ENCODE measurements around the gene ACTR2.

Gene ACTR2

DNA sequence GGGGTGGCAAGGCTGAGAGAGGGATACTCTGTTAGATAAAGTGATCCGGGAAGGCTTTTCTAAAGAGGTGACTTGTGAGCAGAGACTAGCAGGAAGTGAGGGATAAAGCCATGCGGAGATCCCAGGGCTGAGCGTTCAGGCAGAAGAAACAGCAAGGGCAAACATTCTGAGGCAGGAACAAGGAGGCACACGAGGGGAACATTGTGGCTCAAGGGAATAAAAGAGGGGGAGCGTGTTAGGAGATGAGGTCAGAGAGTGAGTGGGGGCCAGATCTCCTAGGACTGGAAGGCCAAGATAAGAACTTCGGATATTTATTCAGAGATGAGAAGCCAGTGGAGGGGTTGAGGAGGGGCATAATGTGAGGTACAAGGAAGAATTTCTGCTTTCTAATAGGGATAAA is 67.1 kb downstream of the ACTR2 start (continued):
- TF ChIP-seq ZNF548 (tag by site-specific recombination; IDR thresholded peaks at IDR 0.05) (no peak), ZSCAN16 (tag by site-specific recombination; IDR thresholded peaks at IDR 0.05) (no peak), ZNF501 (tag by site-specific recombination; IDR thresholded peaks at IDR 0.05) (no peak), ZNF791 (tag by site-specific recombination; IDR thresholded peaks at IDR 0.05) (0 out of 2 replicates have a peak, but pooled peaks have one; percentile 16), ZBTB48 (tag by site-specific recombination; IDR thresholded peaks at IDR 0.05) (no peak), ZNF544 (tag by site-specific recombination; IDR thresholded peaks at IDR 0.05) (no peak), ZNF600 (tag by site-specific recombination; IDR thresholded peaks at IDR 0.05) (no peak), YY1 (tag by site-specific recombination; IDR thresholded peaks at IDR 0.05) (no peak), ZFP41 (tag by site-specific recombination; IDR thresholded peaks at IDR 0.05; ENCODE audit: borderline replicate concordance) (no peak), ZNF558 (tag by site-specific recombination; IDR thresholded peaks at IDR 0.05) (no peak), ZEB2 (tag by site-specific recombination; IDR thresholded peaks at IDR 0.05) (no peak), BCL11B (tag by site-specific recombination; IDR thresholded peaks at IDR 0.05; ENCODE audit: low read depth) (no peak), ZBTB17 (tag by site-specific recombination; IDR thresholded peaks at IDR 0.05) (peak; percentile 21; the same call in 1 of the 2 replicates)
- TF ChIP-seq, protein P1, sequence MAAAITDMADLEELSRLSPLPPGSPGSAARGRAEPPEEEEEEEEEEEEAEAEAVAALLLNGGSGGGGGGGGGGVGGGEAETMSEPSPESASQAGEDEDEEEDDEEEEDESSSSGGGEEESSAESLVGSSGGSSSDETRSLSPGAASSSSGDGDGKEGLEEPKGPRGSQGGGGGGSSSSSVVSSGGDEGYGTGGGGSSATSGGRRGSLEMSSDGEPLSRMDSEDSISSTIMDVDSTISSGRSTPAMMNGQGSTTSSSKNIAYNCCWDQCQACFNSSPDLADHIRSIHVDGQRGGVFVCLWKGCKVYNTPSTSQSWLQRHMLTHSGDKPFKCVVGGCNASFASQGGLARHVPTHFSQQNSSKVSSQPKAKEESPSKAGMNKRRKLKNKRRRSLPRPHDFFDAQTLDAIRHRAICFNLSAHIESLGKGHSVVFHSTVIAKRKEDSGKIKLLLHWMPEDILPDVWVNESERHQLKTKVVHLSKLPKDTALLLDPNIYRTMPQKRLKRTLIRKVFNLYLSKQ (tag by site-specific recombination; IDR thresholded peaks at IDR 0.05; ENCODE audit: borderline replicate concordance): no peak
- TF ChIP-seq, protein P2, sequence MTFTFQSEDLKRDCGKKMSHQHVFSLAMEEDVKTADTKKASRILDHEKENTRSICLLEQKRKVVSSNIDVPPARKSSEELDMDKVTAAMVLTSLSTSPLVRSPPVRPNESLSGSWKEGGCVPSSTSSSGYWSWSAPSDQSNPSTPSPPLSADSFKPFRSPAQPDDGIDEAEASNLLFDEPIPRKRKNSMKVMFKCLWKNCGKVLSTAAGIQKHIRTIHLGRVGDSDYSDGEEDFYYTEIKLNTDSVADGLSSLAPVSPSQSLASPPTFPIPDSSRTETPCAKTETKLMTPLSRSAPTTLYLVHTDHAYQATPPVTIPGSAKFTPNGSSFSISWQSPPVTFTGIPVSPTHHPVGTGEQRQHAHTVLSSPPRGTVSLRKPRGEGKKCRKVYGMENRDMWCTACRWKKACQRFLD (tag by site-specific recombination; IDR thresholded peaks at IDR 0.05): no peak
- TF ChIP-seq, protein P3, sequence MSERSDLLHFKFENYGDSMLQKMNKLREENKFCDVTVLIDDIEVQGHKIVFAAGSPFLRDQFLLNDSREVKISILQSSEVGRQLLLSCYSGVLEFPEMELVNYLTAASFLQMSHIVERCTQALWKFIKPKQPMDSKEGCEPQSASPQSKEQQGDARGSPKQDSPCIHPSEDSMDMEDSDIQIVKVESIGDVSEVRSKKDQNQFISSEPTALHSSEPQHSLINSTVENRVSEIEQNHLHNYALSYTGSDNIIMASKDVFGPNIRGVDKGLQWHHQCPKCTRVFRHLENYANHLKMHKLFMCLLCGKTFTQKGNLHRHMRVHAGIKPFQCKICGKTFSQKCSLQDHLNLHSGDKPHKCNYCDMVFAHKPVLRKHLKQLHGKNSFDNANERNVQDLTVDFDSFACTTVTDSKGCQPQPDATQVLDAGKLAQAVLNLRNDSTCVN (tag by site-specific recombination; optimal IDR thresholded peaks at IDR 0.05): no peak

DNA sequence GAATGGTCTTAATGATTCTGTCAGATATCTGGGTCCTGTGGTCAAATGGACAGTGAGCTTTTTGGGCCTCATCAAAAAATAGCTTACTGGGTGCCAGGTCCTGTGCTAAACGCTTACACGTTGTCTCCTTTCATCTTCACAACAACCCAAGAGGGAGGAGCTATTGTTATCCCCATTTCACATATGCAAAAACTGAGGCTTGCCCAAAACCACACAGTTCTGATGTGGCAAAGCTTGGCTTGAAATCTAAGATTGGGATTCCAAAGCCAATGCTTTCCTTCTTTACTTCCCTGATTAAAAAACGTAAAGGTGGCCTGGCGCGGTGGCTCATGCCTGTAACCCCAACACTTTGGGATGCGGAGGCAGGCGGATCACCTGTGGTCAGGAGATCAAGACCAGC is 69.3 kb downstream of the ACTR2 start:
- Histone ChIP-seq H3K36me3 (ENCODE audit: control insufficient read depth in 2 of 2, insufficient read depth in 1 of 2, low read length in 2 of 2) (no peaks in the 10 kb centered on the region), H3K9me3 (ENCODE audit: control insufficient read depth, insufficient read depth, low read depth, low read length) (no peaks in the 10 kb centered on the region), H3K27ac (ENCODE audit: extremely low read depth, low read depth, low read length) (no peak overlapping the region), H3K4me1 (ENCODE audit: control insufficient read depth, insufficient read depth, low read length) (peaks cover 12% of the 10 kb centered on the region), H3K4me3 (ENCODE audit: low read depth, low read length) (no peak overlapping the region)
- no peak for TF ChIP-seq BCL11A (tag by site-specific recombination; IDR thresholded peaks at IDR 0.05; ENCODE audit: low read depth)
- TF ChIP-seq, protein P4, sequence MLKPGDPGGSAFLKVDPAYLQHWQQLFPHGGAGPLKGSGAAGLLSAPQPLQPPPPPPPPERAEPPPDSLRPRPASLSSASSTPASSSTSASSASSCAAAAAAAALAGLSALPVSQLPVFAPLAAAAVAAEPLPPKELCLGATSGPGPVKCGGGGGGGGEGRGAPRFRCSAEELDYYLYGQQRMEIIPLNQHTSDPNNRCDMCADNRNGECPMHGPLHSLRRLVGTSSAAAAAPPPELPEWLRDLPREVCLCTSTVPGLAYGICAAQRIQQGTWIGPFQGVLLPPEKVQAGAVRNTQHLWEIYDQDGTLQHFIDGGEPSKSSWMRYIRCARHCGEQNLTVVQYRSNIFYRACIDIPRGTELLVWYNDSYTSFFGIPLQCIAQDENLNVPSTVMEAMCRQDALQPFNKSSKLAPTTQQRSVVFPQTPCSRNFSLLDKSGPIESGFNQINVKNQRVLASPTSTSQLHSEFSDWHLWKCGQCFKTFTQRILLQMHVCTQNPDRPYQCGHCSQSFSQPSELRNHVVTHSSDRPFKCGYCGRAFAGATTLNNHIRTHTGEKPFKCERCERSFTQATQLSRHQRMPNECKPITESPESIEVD (tag by site-specific recombination; IDR thresholded peaks at IDR 0.05): no peak
- no peak for TF ChIP-seq ZNF211 (tag by site-specific recombination; IDR thresholded peaks at IDR 0.05; ENCODE audit: low read depth)
- no peak for TF ChIP-seq GLIS2 (tag by site-specific recombination; IDR thresholded peaks at IDR 0.05)
- TF ChIP-seq ZNF324 (tag by site-specific recombination; IDR thresholded peaks at IDR 0.05): no peak
- TF ChIP-seq, protein P5, sequence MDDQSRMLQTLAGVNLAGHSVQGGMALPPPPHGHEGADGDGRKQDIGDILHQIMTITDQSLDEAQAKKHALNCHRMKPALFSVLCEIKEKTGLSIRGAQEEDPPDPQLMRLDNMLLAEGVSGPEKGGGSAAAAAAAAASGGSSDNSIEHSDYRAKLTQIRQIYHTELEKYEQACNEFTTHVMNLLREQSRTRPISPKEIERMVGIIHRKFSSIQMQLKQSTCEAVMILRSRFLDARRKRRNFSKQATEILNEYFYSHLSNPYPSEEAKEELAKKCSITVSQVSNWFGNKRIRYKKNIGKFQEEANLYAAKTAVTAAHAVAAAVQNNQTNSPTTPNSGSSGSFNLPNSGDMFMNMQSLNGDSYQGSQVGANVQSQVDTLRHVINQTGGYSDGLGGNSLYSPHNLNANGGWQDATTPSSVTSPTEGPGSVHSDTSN (CRISPR knock-in tag; IDR thresholded peaks at IDR 0.05): no peak
- TF ChIP-seq ZNF521 (tag by site-specific recombination; IDR thresholded peaks at IDR 0.05): no peak
- TF ChIP-seq ZNF510 (tag by site-specific recombination; IDR thresholded peaks at IDR 0.05; ENCODE audit: insufficient replicate concordance): no peak
- no peak for TF ChIP-seq RBAK (tag by site-specific recombination; IDR thresholded peaks at IDR 0.05)
- TF ChIP-seq ZSCAN23 (tag by site-specific recombination; IDR thresholded peaks at IDR 0.05): no peak
- TF ChIP-seq ZNF426 (tag by site-specific recombination; IDR thresholded peaks at IDR 0.05): no peak
- ChIA-PET CTCF (no interaction called here), POLR2A (interaction anchor here (0.7 to 1.0 kb wide), 2 partner anchors 12 to 135 kb away, joined by 3 read pairs; partner anchors contain the start of gene SPRED2)
